A549 (cell line): ENCODE results near the gene TRPM2. TPM values are rescaled to one million over a fixed set of nuclear protein-coding genes. Genes with fewer than 3 reads are reported as not detected.
A peak's percentile ranks its signal among the peaks of the same experiment; 100 is the strongest.

Source experiments
- ATAC-seq, 2 experiments: fragments of 200-7000 bp in 1 of 2; fragments of >200 bp in 1 of 2; cut with Nextera tagmentation in 1 of 2; cut with Tn5 transposase in 1 of 2; 3 replicates each; pipeline versions ENCODE4 v1.8.0 to v1.9.1; 2018 to 2020; ENCODE audit warnings: mild to moderate bottlenecking in 1 of 2, moderate library complexity in 1 of 2
- CTCF ChIA-PET: fragments of 300-600 bp; sonication (Branson Sonifier 250); formaldehyde crosslinking; extraction: SDS; loops from one replicate; lab custom pipeline; 2021; ENCODE audit warnings: antibody characterized with exemption, inconsistent platforms; lab: Yijun Ruan, JAX
- POLR2A ChIA-PET: fragments of 350-600 bp; formaldehyde crosslinking; extraction: SDS; loops from one replicate; lab custom pipeline; 2021; ENCODE audit warnings: antibody characterized with exemption, inconsistent platforms; lab: Yijun Ruan, JAX
- DNase-seq, 2 experiments: peaks; one replicate each; pipeline versions ENCODE4 v3.0.0 to v3.0.0-alpha.2; 2011 to 2016; ENCODE audit warnings: low read depth in 1 of 2, low spot score in 1 of 2
- FAIRE-seq: peaks from 2 replicates; lab custom pipeline; 2011; peaks lifted over from hg19 to GRCh38; lab: Jason Lieb, UNC
- H3K27ac ChIP-seq, 2 experiments: fragments of >200 bp; sonication (Bioruptor Twin); formaldehyde crosslinking; 3 replicates each; pipeline ENCODE4 v1.5.1; 2016 to 2017
- H3K4me1 ChIP-seq: fragments of >200 bp; sonication (Bioruptor Twin); formaldehyde crosslinking; 3 replicates; pipeline ENCODE4 v1.6.1; 2016
- H3K4me2 ChIP-seq: fragments of >200 bp; sonication (Bioruptor Twin); formaldehyde crosslinking; 3 replicates; pipeline ENCODE4 v1.6.1; 2016
- H3K4me3 ChIP-seq: fragments of >200 bp; sonication (Bioruptor Twin); formaldehyde crosslinking; 3 replicates; pipeline ENCODE4 v1.5.1; 2016
- H3K9me3 ChIP-seq: fragments of >200 bp; sonication (Bioruptor Twin); formaldehyde crosslinking; 3 replicates; pipeline ENCODE4 v1.6.1; 2016
- BHLHE40 ChIP-seq: IDR thresholded peaks from 2 replicates; pipeline ENCODE4 v1.6.1; 2012; ENCODE audit warnings: low read depth, low read length, inconsistent platforms
- CBX2 ChIP-seq: fragments of 200-600 bp; sonication (generic); IDR thresholded peaks from 2 replicates; pipeline ENCODE4 v1.6.1; 2016; ENCODE audit warnings: low read depth, mild to moderate bottlenecking, borderline replicate concordance
- EHMT2 ChIP-seq: fragments of 200-600 bp; sonication (generic); IDR thresholded peaks from 2 replicates; pipeline ENCODE4 v1.6.1; 2016; ENCODE audit warnings: antibody characterized with exemption, low read depth, mild to moderate bottlenecking, moderate library complexity
- HOXB5 ChIP-seq: fragments of 250-450 bp; sonication (Bioruptor Pico); IDR thresholded peaks from 2 replicates; pipeline ENCODE4 v1.5.0; 2020; ENCODE audit warnings: mild to moderate bottlenecking, moderate library complexity
- MAFK ChIP-seq: fragments of 450-650 bp; IDR thresholded peaks from 2 replicates; pipeline ENCODE4 v1.6.1; 2014; ENCODE audit not compliant: partially characterized antibody
- PBX3 ChIP-seq: IDR thresholded peaks from 2 replicates; pipeline ENCODE4 v1.6.1; 2012
- REST ChIP-seq: fragments of 200-600 bp; sonication (generic); IDR thresholded peaks from 2 replicates; pipeline ENCODE4 v1.6.1; 2016; ENCODE audit warnings: antibody characterized with exemption, mild to moderate bottlenecking, moderate library complexity
- RFX5 ChIP-seq: fragments of 450-650 bp; IDR thresholded peaks from 2 replicates; pipeline ENCODE4 v1.7.1; 2014; ENCODE audit warnings: antibody characterized with exemption, mild to moderate bottlenecking, moderate library complexity
- TFCP2L1 ChIP-seq: fragments of 250-450 bp; sonication (Bioruptor Pico); IDR thresholded peaks from 2 replicates; pipeline ENCODE4 v1.5.0; 2021; ENCODE audit warnings: mild to moderate bottlenecking
- TP53 ChIP-seq: fragments of 250-450 bp; sonication (Bioruptor Pico); IDR thresholded peaks from 2 replicates; pipeline ENCODE4 v1.5.0; 2021; ENCODE audit warnings: mild to moderate bottlenecking, moderate library complexity
- WGBS: methylation state at CpG from one replicate; pipeline ENCODE4 v1.1.6; 2017; ENCODE audit errors: missing lambda C conversion rate; 5-methylcytosine and 5-hydroxymethylcytosine counted together
- polyA plus RNA-seq, 4 experiments: library from polyadenylated mRNA; depleted of rRNA in 3 of 4; stranded (reverse); fragments of >200 nt; fragmentation: RNase III in 1 of 4; extraction: RNeasy Plus Mini Kit Qiagen cat#74134 plus additional on column Dnase treatment in 1 of 4; gene quantifications; 2 replicates in 3 of 4; 3 replicates in 1 of 4; pipeline ENCODE4 v1.2.3, GENCODE V29; 2011 to 2017
- TF ChIP-seq, protein P1 (sequence below): fragments of 450-650 bp; IDR thresholded peaks from 2 replicates; pipeline ENCODE4 v1.6.1; 2014; ENCODE audit warnings: antibody characterized with exemption
- TF ChIP-seq, protein P2 (sequence below): fragments of >200 bp; sonication (Bioruptor Twin); formaldehyde crosslinking; IDR thresholded peaks from 3 replicates; pipeline ENCODE4 v1.5.1; 2016
- TF ChIP-seq, protein P3 (sequence below): fragments of 250-450 bp; sonication (Bioruptor Pico); IDR thresholded peaks from 2 replicates; pipeline ENCODE4 v1.5.0; 2020; ENCODE audit warnings: low read depth, mild to moderate bottlenecking, moderate library complexity

The TRPM2 gene
- polyA plus RNA-seq, 2 of the 4 experiments (the other 2 are of a cell fraction), result 3.2 to 5.5 TPM

DNA sequence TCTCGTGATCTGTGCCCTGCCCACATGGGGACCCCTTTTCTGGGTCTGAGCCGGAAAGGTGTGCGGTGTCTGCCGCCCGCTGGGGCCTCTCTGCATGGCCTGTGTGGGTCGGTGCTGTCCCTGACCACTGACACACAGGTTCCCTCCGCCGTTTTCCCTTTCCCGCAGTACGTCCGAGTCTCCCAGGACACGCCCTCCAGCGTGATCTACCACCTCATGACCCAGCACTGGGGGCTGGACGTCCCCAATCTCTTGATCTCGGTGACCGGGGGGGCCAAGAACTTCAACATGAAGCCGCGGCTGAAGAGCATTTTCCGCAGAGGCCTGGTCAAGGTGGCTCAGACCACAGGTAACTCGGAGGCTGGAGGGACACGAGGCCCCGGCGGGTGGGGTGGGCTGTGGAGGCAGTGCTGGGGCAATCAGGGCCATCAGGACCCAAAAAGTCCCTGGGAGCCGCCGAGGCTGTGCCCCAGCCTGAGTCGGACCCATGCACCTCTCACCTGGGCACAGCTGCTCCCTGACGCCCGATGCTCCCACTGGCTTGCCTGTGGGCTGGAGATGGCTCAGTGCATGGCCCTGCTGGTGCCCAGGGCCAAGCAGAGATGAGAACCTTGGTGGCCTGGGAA, 13.3 kb downstream of the TRPM2 start:
- ChIA-PET POLR2A (no interaction called here), CTCF (no interaction called here)
- Histone ChIP-seq H3K4me3 (no peak overlapping the region), H3K4me1 (peaks cover 4% of the 10 kb centered on the region; the same call in 1 of the 3 replicates), H3K4me2 (no peak overlapping the region), H3K27ac (no peak overlapping the region), H3K9me3 (no peaks in the 10 kb centered on the region)
- no peak for DNase-seq
- WGBS, result 49% methylated on average over 17 of the region's 28 CpGs
- no peak for FAIRE-seq
- TF ChIP-seq REST, result no peak
- no peak for TF ChIP-seq EHMT2
- TF ChIP-seq, protein P1, sequence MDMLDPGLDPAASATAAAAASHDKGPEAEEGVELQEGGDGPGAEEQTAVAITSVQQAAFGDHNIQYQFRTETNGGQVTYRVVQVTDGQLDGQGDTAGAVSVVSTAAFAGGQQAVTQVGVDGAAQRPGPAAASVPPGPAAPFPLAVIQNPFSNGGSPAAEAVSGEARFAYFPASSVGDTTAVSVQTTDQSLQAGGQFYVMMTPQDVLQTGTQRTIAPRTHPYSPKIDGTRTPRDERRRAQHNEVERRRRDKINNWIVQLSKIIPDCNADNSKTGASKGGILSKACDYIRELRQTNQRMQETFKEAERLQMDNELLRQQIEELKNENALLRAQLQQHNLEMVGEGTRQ, result no peak
- TF ChIP-seq, protein P2, sequence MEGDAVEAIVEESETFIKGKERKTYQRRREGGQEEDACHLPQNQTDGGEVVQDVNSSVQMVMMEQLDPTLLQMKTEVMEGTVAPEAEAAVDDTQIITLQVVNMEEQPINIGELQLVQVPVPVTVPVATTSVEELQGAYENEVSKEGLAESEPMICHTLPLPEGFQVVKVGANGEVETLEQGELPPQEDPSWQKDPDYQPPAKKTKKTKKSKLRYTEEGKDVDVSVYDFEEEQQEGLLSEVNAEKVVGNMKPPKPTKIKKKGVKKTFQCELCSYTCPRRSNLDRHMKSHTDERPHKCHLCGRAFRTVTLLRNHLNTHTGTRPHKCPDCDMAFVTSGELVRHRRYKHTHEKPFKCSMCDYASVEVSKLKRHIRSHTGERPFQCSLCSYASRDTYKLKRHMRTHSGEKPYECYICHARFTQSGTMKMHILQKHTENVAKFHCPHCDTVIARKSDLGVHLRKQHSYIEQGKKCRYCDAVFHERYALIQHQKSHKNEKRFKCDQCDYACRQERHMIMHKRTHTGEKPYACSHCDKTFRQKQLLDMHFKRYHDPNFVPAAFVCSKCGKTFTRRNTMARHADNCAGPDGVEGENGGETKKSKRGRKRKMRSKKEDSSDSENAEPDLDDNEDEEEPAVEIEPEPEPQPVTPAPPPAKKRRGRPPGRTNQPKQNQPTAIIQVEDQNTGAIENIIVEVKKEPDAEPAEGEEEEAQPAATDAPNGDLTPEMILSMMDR, result no peak
- no peak for TF ChIP-seq CBX2
- no peak for ATAC-seq

GRCh38 chr21:44368711-44369446, 15.5 kb downstream of the TRPM2 start:
- 62% methylated on average over 10 of the region's 35 CpGs for WGBS
- ChIA-PET POLR2A (no interaction called here), CTCF (interaction anchor here (0.8 to 1.0 kb wide), 2 partner anchors 60 to 86 kb away, joined by 3 read pairs; partner anchors contain the start of gene LRRC3)

More at GRCh38 chr21:44368711-44369446, 15.5 kb downstream of the TRPM2 start:
- DNase-seq, result peak in 1 of 2 experiments; percentile 21
- H3K9me3 ChIP-seq, result no peaks in the 10 kb centered on the region
- TF ChIP-seq HOXB5 (CRISPR knock-in tag) (no peak), PBX3 (no peak), TFCP2L1 (CRISPR knock-in tag) (no peak), RFX5 (no peak), TP53 (CRISPR knock-in tag) (no peak), BHLHE40 (no peak), MAFK (no peak)
- TF ChIP-seq, protein P3, sequence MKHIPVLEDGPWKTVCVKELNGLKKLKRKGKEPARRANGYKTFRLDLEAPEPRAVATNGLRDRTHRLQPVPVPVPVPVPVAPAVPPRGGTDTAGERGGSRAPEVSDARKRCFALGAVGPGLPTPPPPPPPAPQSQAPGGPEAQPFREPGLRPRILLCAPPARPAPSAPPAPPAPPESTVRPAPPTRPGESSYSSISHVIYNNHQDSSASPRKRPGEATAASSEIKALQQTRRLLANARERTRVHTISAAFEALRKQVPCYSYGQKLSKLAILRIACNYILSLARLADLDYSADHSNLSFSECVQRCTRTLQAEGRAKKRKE (CRISPR knock-in tag), result no peak
- TF ChIP-seq, all 56 proteins: peak for 0
- H3K4me2 ChIP-seq, result peak overlapping the region; percentile 58
- H3K4me3 ChIP-seq, result no peak overlapping the region; the same call in 2 of the 3 replicates
- ATAC-seq (peak; percentile 69 to 75; a peak in 5 of 6 replicates), FAIRE-seq (no peak)
- H3K4me1 ChIP-seq, result peaks cover 4% of the 10 kb centered on the region; the same call in 1 of the 3 replicates
- H3K27ac ChIP-seq, result no peak overlapping the region
